Natural killer cell (primary cell): ENCODE data around the gene TSPAN1. TPM values are rescaled to one million over a fixed set of nuclear protein-coding genes. Genes with fewer than 3 reads are reported as not detected.

Experiments
- ATAC-seq, 3 donors: fragments of 150-1000 bp in 2 of 3; fragments of 200-7000 bp in 1 of 3; cut with Tn5 transposase; 1 replicate in 1 of 3; 2 replicates in 2 of 3; pipeline ENCODE4 v1.10.0; 2021; ENCODE audit warnings: mild to moderate bottlenecking in 2 of 3, moderate library complexity in 2 of 3
- DNase-seq, 2 donors: peaks; one replicate each; pipeline versions ENCODE4 v3.0.0 to v3.0.0-alpha.2; 2013 to 2021; ENCODE audit warnings: mixed read lengths in 1 of 2
- H3K27ac ChIP-seq: one replicate; pipeline ENCODE4 v1.5.1; 2013; ENCODE audit warnings: mild to moderate bottlenecking, low read length
- H3K27me3 ChIP-seq: one replicate; pipeline ENCODE4 v1.6.1; 2013; ENCODE audit warnings: low read length; ENCODE audit not compliant: control insufficient read depth, insufficient read depth
- H3K36me3 ChIP-seq: one replicate; pipeline ENCODE4 v1.6.1; 2013; ENCODE audit warnings: low read length; ENCODE audit not compliant: control insufficient read depth, insufficient read depth
- H3K4me1 ChIP-seq: one replicate; pipeline ENCODE4 v1.6.1; 2013; ENCODE audit warnings: low read length; ENCODE audit not compliant: control insufficient read depth, insufficient read depth
- H3K4me3 ChIP-seq: one replicate; pipeline ENCODE4 v1.5.1; 2013; ENCODE audit warnings: low read length
- H3K9me3 ChIP-seq: one replicate; pipeline ENCODE4 v1.6.1; 2013; ENCODE audit warnings: low read length; ENCODE audit not compliant: control insufficient read depth, insufficient read depth
- H3K27ac Mint-ChIP-seq, 2 donors: one replicate each; pipeline ENCODE4 v1.8.0; 2022; ENCODE audit warnings: mild to moderate bottlenecking in 2 of 2, mixed read lengths in 2 of 2, moderate library complexity in 1 of 2
- H3K27me3 Mint-ChIP-seq, 2 donors: one replicate each; pipeline ENCODE4 v1.8.0; 2022; ENCODE audit warnings: low read depth in 2 of 2, mixed read lengths in 2 of 2
- H3K36me3 Mint-ChIP-seq: one replicate; pipeline ENCODE4 v1.8.0; 2022; ENCODE audit warnings: mixed read lengths
- H3K4me1 Mint-ChIP-seq, 2 donors: one replicate each; pipeline ENCODE4 v1.8.0; 2022; ENCODE audit warnings: mixed read lengths in 2 of 2
- H3K4me3 Mint-ChIP-seq: one replicate; pipeline ENCODE4 v1.8.0; 2022; ENCODE audit warnings: mild to moderate bottlenecking, moderate library complexity, mixed read lengths
- H3K9me3 Mint-ChIP-seq, 2 donors: one replicate each; pipeline ENCODE4 v1.8.0; 2022; ENCODE audit warnings: mixed read lengths in 2 of 2
- CTCF ChIP-seq: fragments of 200-600 bp; IDR thresholded peaks from one replicate; pipeline ENCODE4 v1.8.0; 2022; ENCODE audit warnings: antibody characterized with exemption
- WGBS: methylation state at CpG from one replicate; pipeline ENCODE4 v1.1.7; 2013; ENCODE audit warnings: missing lambda C conversion rate; ENCODE audit not compliant: insufficient coverage; 5-methylcytosine and 5-hydroxymethylcytosine counted together
- intact Hi-C: fragments of 100-400 bp; cut with micrococcal nuclease; formaldehyde crosslinking; loops from one replicate; pipeline ENCODE4 v1.14.2; 2022
- total RNA-seq, 4 donors: library from RNA; stranded (reverse); fragments of 120-200 nt in 1 of 4; gene quantifications; one replicate each; pipeline versions ENCODE4 v1.2.3 to v1.2.4, GENCODE V29; 2013 to 2022

The TSPAN1 gene
- total RNA-seq, 3 donors from 2014 or later (not counting 1 experiment from before 2014, with no cell fraction given) = not detected

- H3K36me3 ChIP-seq = no peaks in the 10 kb centered on the region
- Mint-ChIP-seq H3K27ac (no peak overlapping the region), H3K9me3 (no peaks in the 10 kb centered on the region), H3K4me3 (no peak overlapping the region), H3K27me3 (peaks cover 0 to 2% of the 10 kb centered on the region in 2 donors), H3K4me1 (peaks cover 13 to 19% of the 10 kb centered on the region in 2 donors), H3K36me3 (no peaks in the 10 kb centered on the region)
- no peak for TF ChIP-seq CTCF
- DNase-seq (no peak), ATAC-seq (no peak)
- H3K4me1 ChIP-seq = peaks cover 15% of the 10 kb centered on the region
- no peaks in the 10 kb centered on the region for H3K9me3 ChIP-seq
- H3K27ac ChIP-seq = no peak overlapping the region
- intact Hi-C loops = no loop called here
- no peaks in the 10 kb centered on the region for H3K27me3 ChIP-seq
- 100% methylated on average over 1 of the region's 3 CpGs for WGBS
- no peak overlapping the region for H3K4me3 ChIP-seq
Observed at GRCh38 chr1:46169811-46170454, 5.0 kb upstream of the TSPAN1 start.

- H3K9me3 Mint-ChIP-seq = no peaks in the 10 kb centered on the region
- no peaks in the 10 kb centered on the region for H3K9me3 ChIP-seq
- H3K4me1 Mint-ChIP-seq = peaks cover 13 to 15% of the 10 kb centered on the region in 2 donors
- TF ChIP-seq CTCF = no peak
- ATAC-seq = no peak
- H3K27me3 Mint-ChIP-seq = peaks cover 0 to 2% of the 10 kb centered on the region in 2 donors
- H3K27me3 ChIP-seq = no peaks in the 10 kb centered on the region
- H3K4me1 ChIP-seq = peaks cover 13% of the 10 kb centered on the region
- no peak overlapping the region for H3K27ac ChIP-seq
- H3K4me3 Mint-ChIP-seq = no peak overlapping the region
- H3K36me3 ChIP-seq = no peaks in the 10 kb centered on the region
- intact Hi-C loops = no loop called here
- H3K4me3 ChIP-seq = no peak overlapping the region
- H3K27ac Mint-ChIP-seq = no peak overlapping the region
- WGBS = 76% methylated on average over 8 of the region's 8 CpGs
- no peaks in the 10 kb centered on the region for H3K36me3 Mint-ChIP-seq
- DNase-seq = no peak
Observed at GRCh38 chr1:46171351-46171750, 3.5 kb upstream of the TSPAN1 start.

GRCh38 chr1:46171871-46172270 lies 3.0 kb upstream of the TSPAN1 start:
- Histone ChIP-seq H3K36me3 (no peaks in the 10 kb centered on the region), H3K4me3 (no peak overlapping the region), H3K27ac (no peak overlapping the region), H3K9me3 (no peaks in the 10 kb centered on the region), H3K4me1 (peaks cover 8% of the 10 kb centered on the region), H3K27me3 (no peaks in the 10 kb centered on the region)
- ATAC-seq (no peak), DNase-seq (no peak)
- no peaks in the 10 kb centered on the region for H3K9me3 Mint-ChIP-seq
- no peaks in the 10 kb centered on the region for H3K36me3 Mint-ChIP-seq
- TF ChIP-seq CTCF = no peak
- H3K27me3 Mint-ChIP-seq = peaks cover 0 to 2% of the 10 kb centered on the region in 2 donors
- intact Hi-C loops = no loop called here
- no peak overlapping the region for H3K4me3 Mint-ChIP-seq
- no peak overlapping the region for H3K27ac Mint-ChIP-seq
- H3K4me1 Mint-ChIP-seq = peaks cover 9 to 10% of the 10 kb centered on the region in 2 donors
- 80% methylated on average over 6 of the region's 6 CpGs for WGBS

GRCh38 chr1:46172321-46172720 lies 2.6 kb upstream of the TSPAN1 start:
- Mint-ChIP-seq H3K9me3 (no peaks in the 10 kb centered on the region), H3K36me3 (no peaks in the 10 kb centered on the region), H3K27me3 (peaks cover 0 to 2% of the 10 kb centered on the region in 2 donors), H3K27ac (no peak overlapping the region), H3K4me3 (no peak overlapping the region), H3K4me1 (peaks cover 5 to 6% of the 10 kb centered on the region in 2 donors)
- no peak for TF ChIP-seq CTCF
- ATAC-seq (no peak), DNase-seq (no peak)
- intact Hi-C loops = no loop called here
- 95% methylated on average over 4 of the region's 4 CpGs for WGBS
- Histone ChIP-seq H3K27me3 (no peaks in the 10 kb centered on the region), H3K36me3 (no peaks in the 10 kb centered on the region), H3K9me3 (no peaks in the 10 kb centered on the region), H3K27ac (no peak overlapping the region), H3K4me3 (no peak overlapping the region), H3K4me1 (peaks cover 3% of the 10 kb centered on the region)
